ENCODE measurements around the gene CNTNAP2.
"Not testable (repeated sequence)": the region's sequence is repeated elsewhere in the genome, so short reads cannot be mapped to it uniquely, and the experiment has no call there.

CNTNAP2 gene

DNA sequence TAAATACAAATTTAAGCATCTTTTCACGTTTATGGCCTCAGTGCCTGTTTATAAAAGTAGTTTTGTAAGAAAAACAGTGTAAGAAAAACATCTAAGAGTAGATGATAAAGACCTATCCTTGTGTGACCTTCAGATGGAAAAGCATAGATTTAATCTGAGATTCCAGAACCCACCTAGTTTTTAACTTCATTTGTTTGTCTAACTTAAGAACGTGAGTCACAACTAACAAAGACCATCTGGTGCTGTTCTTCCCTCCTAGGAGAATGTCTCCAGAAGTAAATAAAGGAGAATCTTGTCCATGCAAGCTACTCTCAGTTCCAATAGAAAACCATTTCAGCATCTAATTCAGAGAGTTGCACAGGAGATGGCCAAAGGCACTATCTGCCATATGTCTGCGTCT, 2208.6 kb downstream of the CNTNAP2 start:
- no peaks in the 10 kb centered on the region for H3K36me3 ChIP-seq (ENCODE audit: insufficient read depth, insufficient read length, low read length)
- H3K4me1 ChIP-seq (ENCODE audit: insufficient read depth, insufficient read length): no peaks in the 10 kb centered on the region
- no peak for TF ChIP-seq ZNF274 (IDR thresholded peaks at IDR 0.05; ENCODE audit: low read depth, low read length)
- H3K9ac ChIP-seq (ENCODE audit: insufficient read length, low read depth): no peak overlapping the region
- H3K27me3 ChIP-seq (ENCODE audit: insufficient read depth, insufficient read length): no peaks in the 10 kb centered on the region
- H3K4me3 ChIP-seq (ENCODE audit: insufficient read length, low read depth): no peak overlapping the region
- no peak for DNase-seq (ENCODE audit: low read depth, low spot score)
- H3K9me3 ChIP-seq (ENCODE audit: insufficient read depth, low read length): no peaks in the 10 kb centered on the region

DNA sequence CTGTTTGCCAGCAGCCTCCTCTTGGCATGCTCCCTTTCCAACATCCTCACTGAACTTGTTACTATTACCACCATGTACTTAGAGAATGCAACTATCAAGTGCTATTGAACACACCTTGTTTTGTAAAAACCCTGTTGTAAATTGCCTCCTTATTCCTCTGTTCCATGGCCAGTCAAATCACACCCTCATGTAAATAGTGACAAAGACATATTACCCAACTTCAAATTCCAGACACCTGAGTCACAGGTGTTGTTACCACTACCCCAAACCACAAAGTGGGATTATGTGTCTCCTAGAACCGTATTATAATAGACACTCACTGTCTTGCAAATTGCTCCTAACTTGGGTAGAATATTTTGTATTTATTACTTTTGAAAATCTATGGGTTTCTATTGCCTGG, 2210.8 kb downstream of the CNTNAP2 start:
- no peak for DNase-seq (ENCODE audit: low read depth, low spot score)
- TF ChIP-seq SUZ12 (IDR thresholded peaks at IDR 0.05; ENCODE audit: extremely low read depth, insufficient read depth, insufficient read length) (no peak), YY1 (IDR thresholded peaks at IDR 0.05; ENCODE audit: insufficient read depth, insufficient read length) (no peak), ZNF274 (IDR thresholded peaks at IDR 0.05; ENCODE audit: low read depth, low read length) (no peak)
- Histone ChIP-seq H3K4me1 (ENCODE audit: insufficient read depth, insufficient read length) (no peaks in the 10 kb centered on the region), H3K36me3 (ENCODE audit: insufficient read depth, insufficient read length, low read length) (no peaks in the 10 kb centered on the region), H3K4me3 (ENCODE audit: insufficient read length, low read depth) (no peak overlapping the region), H3K27me3 (ENCODE audit: insufficient read depth, insufficient read length) (no peaks in the 10 kb centered on the region), H3K9me3 (ENCODE audit: insufficient read depth, low read length) (peaks cover 12% of the 10 kb centered on the region; the same call in 1 of the 2 replicates), H3K9ac (ENCODE audit: insufficient read length, low read depth) (no peak overlapping the region)

DNA sequence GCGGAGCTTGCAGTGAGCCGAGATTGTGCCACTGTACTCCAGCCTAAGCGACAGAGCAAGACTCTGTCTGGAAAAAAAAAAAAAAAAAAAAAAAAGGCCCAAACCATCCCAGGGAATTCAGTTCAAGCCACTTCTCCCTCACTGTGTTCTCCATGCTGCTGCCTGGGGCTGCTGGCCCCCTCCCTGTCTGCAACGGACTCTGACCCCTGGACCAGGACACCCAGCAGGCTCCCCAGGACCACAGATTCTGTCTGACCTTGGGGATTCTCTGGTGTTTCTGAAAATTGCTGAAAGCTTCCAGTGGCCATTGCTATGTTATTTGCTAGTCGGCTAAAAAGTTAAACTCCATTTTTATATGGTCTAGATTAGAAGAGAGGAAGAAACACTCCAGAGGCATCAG, 2212.3 kb downstream of the CNTNAP2 start:
- peaks cover 12% of the 10 kb centered on the region; the same call in 1 of the 2 replicates for H3K9me3 ChIP-seq (ENCODE audit: insufficient read depth, low read length)
- no peak overlapping the region for H3K9ac ChIP-seq (ENCODE audit: insufficient read length, low read depth)
- H3K36me3 ChIP-seq (ENCODE audit: insufficient read depth, insufficient read length, low read length): no peaks in the 10 kb centered on the region
- no peaks in the 10 kb centered on the region for H3K27me3 ChIP-seq (ENCODE audit: insufficient read depth, insufficient read length)
- no peak for DNase-seq (ENCODE audit: low read depth, low spot score)
- TF ChIP-seq SUZ12 (IDR thresholded peaks at IDR 0.05; ENCODE audit: extremely low read depth, insufficient read depth, insufficient read length): no peak
- TF ChIP-seq ZNF274 (IDR thresholded peaks at IDR 0.05; ENCODE audit: low read depth, low read length): no peak
- TF ChIP-seq YY1 (IDR thresholded peaks at IDR 0.05; ENCODE audit: insufficient read depth, insufficient read length): no peak
- H3K4me3 ChIP-seq (ENCODE audit: insufficient read length, low read depth): no peak overlapping the region
- no peaks in the 10 kb centered on the region for H3K4me1 ChIP-seq (ENCODE audit: insufficient read depth, insufficient read length)

DNA sequence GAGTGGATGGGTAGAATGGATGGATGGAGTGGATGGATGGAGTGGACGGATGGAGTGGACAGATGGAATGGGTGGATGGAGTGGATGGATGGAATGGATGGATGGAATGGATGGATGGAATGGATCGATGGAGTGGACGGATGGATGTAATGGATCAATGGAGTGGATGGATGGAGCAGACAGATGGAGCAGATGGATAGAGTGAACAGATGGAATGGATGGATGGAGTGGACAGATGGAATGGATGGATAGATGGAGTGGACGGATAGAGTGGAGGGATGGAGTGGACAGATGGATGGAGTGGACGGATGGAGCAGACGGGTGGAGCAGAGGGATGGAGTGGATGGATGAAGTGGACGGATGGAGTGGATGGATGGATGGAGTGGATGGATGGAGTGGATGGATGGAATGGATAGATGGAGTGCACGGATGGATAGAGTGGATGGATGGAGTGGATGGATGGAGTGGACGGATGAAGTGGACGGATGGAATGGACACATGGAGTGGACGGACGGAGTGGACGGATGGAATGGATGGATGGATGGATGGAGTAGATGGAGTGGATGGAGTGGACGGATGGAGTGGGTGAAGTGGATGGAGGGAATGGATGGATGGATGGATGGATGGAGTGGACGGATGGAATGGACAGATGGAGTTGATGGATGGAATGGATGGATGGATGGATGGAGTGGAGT, 2213.7 kb downstream of the CNTNAP2 start:
- peaks cover 12% of the 10 kb centered on the region; the same call in 1 of the 2 replicates for H3K9me3 ChIP-seq (ENCODE audit: insufficient read depth, low read length)
- no peaks in the 10 kb centered on the region for H3K36me3 ChIP-seq (ENCODE audit: insufficient read depth, insufficient read length, low read length)
- no peak for DNase-seq (ENCODE audit: low read depth, low spot score)
- no peaks in the 10 kb centered on the region for H3K27me3 ChIP-seq (ENCODE audit: insufficient read depth, insufficient read length)
- peaks cover 2% of the 10 kb centered on the region for H3K4me1 ChIP-seq (ENCODE audit: insufficient read depth, insufficient read length)
- no peak overlapping the region for H3K9ac ChIP-seq (ENCODE audit: insufficient read length, low read depth)
- H3K4me3 ChIP-seq (ENCODE audit: insufficient read length, low read depth): no peak overlapping the region
- no peak for TF ChIP-seq YY1 (IDR thresholded peaks at IDR 0.05; ENCODE audit: insufficient read depth, insufficient read length)
- no peak for TF ChIP-seq SUZ12 (IDR thresholded peaks at IDR 0.05; ENCODE audit: extremely low read depth, insufficient read depth, insufficient read length)
- TF ChIP-seq ZNF274 (IDR thresholded peaks at IDR 0.05; ENCODE audit: low read depth, low read length): no peak

DNA sequence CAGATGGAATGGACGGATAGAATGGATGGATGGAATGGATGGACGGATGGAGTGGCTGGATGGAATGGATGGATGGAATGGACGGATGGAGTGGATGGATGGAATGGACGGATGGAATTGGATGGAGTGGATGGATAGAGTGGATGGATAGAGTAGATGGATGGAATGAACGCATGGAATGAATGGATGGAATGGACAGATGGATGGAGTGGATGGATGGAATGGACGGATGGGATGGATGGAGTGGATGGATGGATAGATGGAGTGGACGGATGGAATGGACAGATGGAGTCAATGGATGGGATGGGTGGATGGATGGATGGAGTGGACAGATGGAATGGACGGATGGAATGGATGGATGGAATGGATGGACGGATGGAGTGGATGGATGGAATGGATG, 2214.2 kb downstream of the CNTNAP2 start:
- peaks cover 12% of the 10 kb centered on the region; the same call in 1 of the 2 replicates for H3K9me3 ChIP-seq (ENCODE audit: insufficient read depth, low read length)
- TF ChIP-seq ZNF274 (IDR thresholded peaks at IDR 0.05; ENCODE audit: low read depth, low read length): no peak
- no peak for TF ChIP-seq SUZ12 (IDR thresholded peaks at IDR 0.05; ENCODE audit: extremely low read depth, insufficient read depth, insufficient read length)
- TF ChIP-seq YY1 (IDR thresholded peaks at IDR 0.05; ENCODE audit: insufficient read depth, insufficient read length): no peak
- no peaks in the 10 kb centered on the region for H3K27me3 ChIP-seq (ENCODE audit: insufficient read depth, insufficient read length)
- no peak for DNase-seq (ENCODE audit: low read depth, low spot score)
- H3K36me3 ChIP-seq (ENCODE audit: insufficient read depth, insufficient read length, low read length): no peaks in the 10 kb centered on the region
- H3K4me1 ChIP-seq (ENCODE audit: insufficient read depth, insufficient read length): peaks cover 2% of the 10 kb centered on the region
- H3K4me3 ChIP-seq (ENCODE audit: insufficient read length, low read depth): no peak overlapping the region
- H3K9ac ChIP-seq (ENCODE audit: insufficient read length, low read depth): no peak overlapping the region

DNA sequence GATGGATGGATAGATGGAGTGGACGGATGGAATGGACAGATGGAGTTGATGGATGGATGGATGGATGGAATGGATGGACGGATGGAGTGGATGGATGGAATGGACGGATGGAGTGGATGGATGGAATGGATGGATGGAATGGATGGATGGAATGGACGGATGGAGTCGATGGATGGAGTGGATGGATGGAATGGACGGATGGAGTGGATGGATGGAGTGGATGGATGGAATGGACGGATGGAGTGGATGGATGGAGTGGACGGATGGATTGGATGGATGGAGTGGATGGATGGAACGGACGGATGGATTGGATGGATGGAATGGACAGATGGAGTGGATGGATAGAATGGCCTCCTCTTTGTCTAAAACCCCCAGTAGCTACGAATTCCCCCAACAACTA, 2214.9 kb downstream of the CNTNAP2 start:
- H3K9ac ChIP-seq (ENCODE audit: insufficient read length, low read depth); DNase-seq (ENCODE audit: low read depth, low spot score); H3K4me1 ChIP-seq (ENCODE audit: insufficient read depth, insufficient read length); H3K36me3 ChIP-seq (ENCODE audit: insufficient read depth, insufficient read length, low read length); H3K27me3 ChIP-seq (ENCODE audit: insufficient read depth, insufficient read length); H3K4me3 ChIP-seq (ENCODE audit: insufficient read length, low read depth): not testable (repeated sequence)
- H3K9me3 ChIP-seq (ENCODE audit: insufficient read depth, low read length): peaks cover 12% of the 10 kb centered on the region; the same call in 1 of the 2 replicates

DNA sequence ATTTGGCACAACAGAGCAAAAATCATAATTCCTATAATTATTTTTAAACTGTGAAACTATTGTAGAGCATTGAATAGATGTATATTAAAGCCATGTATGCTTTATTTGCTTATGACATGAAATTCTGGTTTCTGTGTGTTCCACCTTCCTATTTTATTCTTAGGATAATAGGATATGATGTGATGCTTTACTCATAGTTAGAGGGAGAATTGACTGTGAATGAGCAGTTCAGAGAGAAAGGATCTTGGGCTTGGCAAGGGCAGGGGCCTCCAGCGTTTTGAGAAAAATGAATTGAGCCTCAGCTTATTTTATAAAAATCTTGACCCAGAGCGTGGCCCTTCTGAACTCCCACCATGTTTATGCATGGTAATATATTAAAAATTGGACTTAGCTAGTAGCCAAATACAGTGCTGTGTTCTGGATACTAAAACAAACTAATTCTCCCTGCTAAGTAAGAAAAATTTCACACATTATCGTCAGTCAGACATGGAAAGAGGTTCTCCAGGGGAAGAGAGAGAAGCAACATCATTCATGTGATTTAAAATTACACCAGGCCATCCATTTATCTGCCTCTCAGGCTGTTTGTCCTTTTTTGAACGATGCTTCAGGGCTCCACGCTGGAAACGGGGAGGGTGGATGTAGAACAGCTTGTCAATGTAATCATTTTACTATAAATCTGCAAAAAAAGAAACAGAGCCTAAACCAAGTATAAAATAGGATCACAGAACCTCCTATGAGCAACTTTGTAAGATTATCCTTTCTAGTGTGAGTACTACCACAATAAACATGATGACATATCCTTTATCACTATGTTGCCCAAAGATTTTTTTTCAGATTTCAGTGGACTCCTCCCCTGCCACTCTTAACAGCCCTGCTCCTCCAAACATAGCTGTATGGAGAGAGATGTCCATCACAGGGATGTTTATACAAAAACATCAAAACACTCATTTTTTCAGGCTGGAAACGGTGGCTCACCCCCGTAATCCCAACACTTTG, 2215.9 kb downstream of the CNTNAP2 start:
- H3K9ac ChIP-seq (ENCODE audit: insufficient read length, low read depth): no peak overlapping the region
- H3K9me3 ChIP-seq (ENCODE audit: insufficient read depth, low read length): peaks cover 12% of the 10 kb centered on the region; the same call in 1 of the 2 replicates
- TF ChIP-seq ZNF274 (IDR thresholded peaks at IDR 0.05; ENCODE audit: low read depth, low read length) (no peak), YY1 (IDR thresholded peaks at IDR 0.05; ENCODE audit: insufficient read depth, insufficient read length) (no peak), SUZ12 (IDR thresholded peaks at IDR 0.05; ENCODE audit: extremely low read depth, insufficient read depth, insufficient read length) (no peak)
- no peaks in the 10 kb centered on the region for H3K27me3 ChIP-seq (ENCODE audit: insufficient read depth, insufficient read length)
- DNase-seq (ENCODE audit: low read depth, low spot score): no peak
- peaks cover 2% of the 10 kb centered on the region for H3K4me1 ChIP-seq (ENCODE audit: insufficient read depth, insufficient read length)
- H3K36me3 ChIP-seq (ENCODE audit: insufficient read depth, insufficient read length, low read length): no peaks in the 10 kb centered on the region
- H3K4me3 ChIP-seq (ENCODE audit: insufficient read length, low read depth): no peak overlapping the region
